Measurements from ENCODE around the gene ANKS1B. TPM values are rescaled to one million over a fixed set of nuclear protein-coding genes. Genes with fewer than 3 reads are reported as not detected.
A peak's percentile ranks its signal among the peaks of the same experiment; 100 is the strongest.

ANKS1B gene
- total RNA-seq, 1 experiment from 2014 or later, result 0.54 TPM

DNA sequence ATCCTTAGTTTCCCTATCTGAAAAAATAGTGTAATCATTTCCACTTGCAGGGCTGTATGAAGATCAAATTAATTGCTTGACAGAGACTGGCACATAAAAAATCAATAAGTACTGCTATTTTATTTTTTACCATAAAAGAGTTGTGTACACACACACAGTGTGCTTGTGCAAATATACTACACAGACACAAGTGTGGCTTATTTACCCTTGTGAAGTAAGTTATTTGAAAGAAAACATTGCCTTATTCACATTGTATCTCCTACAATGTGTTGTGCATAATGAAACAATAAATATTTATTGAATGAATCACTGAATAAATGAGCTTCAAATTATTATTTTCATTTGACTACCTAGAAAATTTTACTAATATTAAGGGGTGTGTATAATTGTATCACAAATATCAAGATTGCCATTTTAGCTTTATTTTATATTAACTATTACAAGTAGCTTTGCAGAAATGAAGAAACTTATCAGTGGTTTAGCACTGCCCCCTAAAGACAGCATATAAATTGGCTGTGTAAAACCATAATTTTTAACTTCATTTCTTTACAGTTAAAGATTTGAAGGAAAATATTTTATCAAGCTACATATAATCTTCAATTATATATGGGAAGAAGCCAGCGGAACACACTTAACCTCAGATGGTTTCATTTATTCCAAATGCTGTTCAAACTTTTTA is 325.9 kb downstream of the ANKS1B start:
- no TSS peak for BruUV-seq (replicated peaks)
- Histone ChIP-seq H3K27me3 (ENCODE audit: insufficient read depth, low read length) (0 out of 2 replicates have a peak, but pooled peaks cover 12% of the 10 kb centered on the region), H3K4me2 (ENCODE audit: low read length) (no peak overlapping the region), H3K27ac (ENCODE audit: low read depth, low read length) (no peak overlapping the region), H3K9me2 (ENCODE audit: insufficient read depth) (no peaks in the 10 kb centered on the region), H3K9ac (ENCODE audit: low read length) (no peak overlapping the region), H3K79me2 (ENCODE audit: insufficient read depth, low read length) (no peaks in the 10 kb centered on the region), H3K9me3 (ENCODE audit: control insufficient read depth in 1 of 2, insufficient read depth in 1 of 2, low read depth in 1 of 2, low read length in 2 of 2) (no peaks in the 10 kb centered on the region), H4K20me1 (ENCODE audit: insufficient read depth) (no peaks in the 10 kb centered on the region), H3K4me1 (ENCODE audit: control insufficient read depth in 1 of 2, insufficient read depth in 2 of 2, low read length in 2 of 2) (no peaks in the 10 kb centered on the region), H3K36me3 (ENCODE audit: control insufficient read depth in 1 of 2, insufficient read depth in 2 of 2, low read length in 2 of 2) (no peaks in the 10 kb centered on the region), H2AFZ (ENCODE audit: low read depth, low read length, poor library complexity, severe bottlenecking) (no peak overlapping the region), H3K4me3 (replicated peaks in 1 of 2; ENCODE audit: low read depth in 1 of 2, low read length in 2 of 2) (no peak overlapping the region)
- POLR2A ChIA-PET, result no interaction called here
- RAD21 ChIA-PET (ENCODE audit: low non-redundant PET in 1 of 2, low total read pairs in 2 of 2, uncharacterized antibody in 2 of 2, unreplicated experiment in 2 of 2), result interaction anchor here in 1 of 2 experiments (1.2 kb wide), 2 partner anchors 272 to 615 kb away, joined by 3 to 5 read pairs; no protein-coding TSS in a partner anchor
- DNase-seq (ENCODE audit: low read depth, low spot score) (peak; percentile 4), ATAC-seq (no peak)
- intact Hi-C loops (cut with micrococcal nuclease), result loop anchor here (2.0 kb wide), 2 partner anchors 268 to 616 kb away; no protein-coding TSS in a partner anchor
- CTCF ChIA-PET, result interaction anchor here (0.6 to 4.2 kb wide), 6 partner anchors 268 to 616 kb away, joined by 3 to 40 read pairs (median 6); no protein-coding TSS in a partner anchor
- TF ChIP-seq CBX3 (IDR thresholded peaks at IDR 0.05; ENCODE audit: low read depth) (no peak), RAD21 (IDR thresholded peaks at IDR 0.05; ENCODE audit: low read depth) (peak; percentile 56), YY1 (IDR thresholded peaks at IDR 0.05; ENCODE audit: extremely low read depth, insufficient replicate concordance, low read depth, low read length) (no peak), SP1 (IDR thresholded peaks at IDR 0.05; ENCODE audit: low read depth) (no peak), SRF (IDR thresholded peaks at IDR 0.05; ENCODE audit: low read depth) (no peak), EZH2phosphoT487 (IDR thresholded peaks at IDR 0.05; ENCODE audit: borderline replicate concordance) (no peak), POLR2AphosphoS5 (IDR thresholded peaks at IDR 0.05; ENCODE audit: low read depth, low read length) (no peak), POLR2A (IDR thresholded peaks at IDR 0.05; ENCODE audit: borderline replicate concordance, extremely low read depth, insufficient read depth, insufficient read length) (no peak), EGR1 (IDR thresholded peaks at IDR 0.05; ENCODE audit: low read depth) (no peak), TCF7L2 (IDR thresholded peaks at IDR 0.05; ENCODE audit: borderline replicate concordance, extremely low read depth, insufficient read depth, insufficient read length) (no peak), EZH2 (IDR thresholded peaks at IDR 0.05) (no peak), FOSL1 (IDR thresholded peaks at IDR 0.05; ENCODE audit: low read depth) (no peak), JUND (IDR thresholded peaks at IDR 0.05) (no peak)
- TF ChIP-seq, protein P1, sequence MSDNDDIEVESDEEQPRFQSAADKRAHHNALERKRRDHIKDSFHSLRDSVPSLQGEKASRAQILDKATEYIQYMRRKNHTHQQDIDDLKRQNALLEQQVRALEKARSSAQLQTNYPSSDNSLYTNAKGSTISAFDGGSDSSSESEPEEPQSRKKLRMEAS (IDR thresholded peaks at IDR 0.05), result no peak
- TF ChIP-seq, protein P2, sequence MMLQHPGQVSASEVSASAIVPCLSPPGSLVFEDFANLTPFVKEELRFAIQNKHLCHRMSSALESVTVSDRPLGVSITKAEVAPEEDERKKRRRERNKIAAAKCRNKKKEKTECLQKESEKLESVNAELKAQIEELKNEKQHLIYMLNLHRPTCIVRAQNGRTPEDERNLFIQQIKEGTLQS (IDR thresholded peaks at IDR 0.05), result no peak
- TF ChIP-seq, protein P3, sequence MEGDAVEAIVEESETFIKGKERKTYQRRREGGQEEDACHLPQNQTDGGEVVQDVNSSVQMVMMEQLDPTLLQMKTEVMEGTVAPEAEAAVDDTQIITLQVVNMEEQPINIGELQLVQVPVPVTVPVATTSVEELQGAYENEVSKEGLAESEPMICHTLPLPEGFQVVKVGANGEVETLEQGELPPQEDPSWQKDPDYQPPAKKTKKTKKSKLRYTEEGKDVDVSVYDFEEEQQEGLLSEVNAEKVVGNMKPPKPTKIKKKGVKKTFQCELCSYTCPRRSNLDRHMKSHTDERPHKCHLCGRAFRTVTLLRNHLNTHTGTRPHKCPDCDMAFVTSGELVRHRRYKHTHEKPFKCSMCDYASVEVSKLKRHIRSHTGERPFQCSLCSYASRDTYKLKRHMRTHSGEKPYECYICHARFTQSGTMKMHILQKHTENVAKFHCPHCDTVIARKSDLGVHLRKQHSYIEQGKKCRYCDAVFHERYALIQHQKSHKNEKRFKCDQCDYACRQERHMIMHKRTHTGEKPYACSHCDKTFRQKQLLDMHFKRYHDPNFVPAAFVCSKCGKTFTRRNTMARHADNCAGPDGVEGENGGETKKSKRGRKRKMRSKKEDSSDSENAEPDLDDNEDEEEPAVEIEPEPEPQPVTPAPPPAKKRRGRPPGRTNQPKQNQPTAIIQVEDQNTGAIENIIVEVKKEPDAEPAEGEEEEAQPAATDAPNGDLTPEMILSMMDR (IDR thresholded peaks at IDR 0.05 in 2 of 3, conservative IDR thresholded peaks at IDR 0.05 in 1 of 3; ENCODE audit: borderline replicate concordance in 1 of 3, insufficient read depth in 1 of 3, low read depth in 2 of 3, low read length in 2 of 3), result peak; percentile 20 to 43 (median 30); a peak in 2 of 6 replicates
- TF ChIP-seq, protein P4, sequence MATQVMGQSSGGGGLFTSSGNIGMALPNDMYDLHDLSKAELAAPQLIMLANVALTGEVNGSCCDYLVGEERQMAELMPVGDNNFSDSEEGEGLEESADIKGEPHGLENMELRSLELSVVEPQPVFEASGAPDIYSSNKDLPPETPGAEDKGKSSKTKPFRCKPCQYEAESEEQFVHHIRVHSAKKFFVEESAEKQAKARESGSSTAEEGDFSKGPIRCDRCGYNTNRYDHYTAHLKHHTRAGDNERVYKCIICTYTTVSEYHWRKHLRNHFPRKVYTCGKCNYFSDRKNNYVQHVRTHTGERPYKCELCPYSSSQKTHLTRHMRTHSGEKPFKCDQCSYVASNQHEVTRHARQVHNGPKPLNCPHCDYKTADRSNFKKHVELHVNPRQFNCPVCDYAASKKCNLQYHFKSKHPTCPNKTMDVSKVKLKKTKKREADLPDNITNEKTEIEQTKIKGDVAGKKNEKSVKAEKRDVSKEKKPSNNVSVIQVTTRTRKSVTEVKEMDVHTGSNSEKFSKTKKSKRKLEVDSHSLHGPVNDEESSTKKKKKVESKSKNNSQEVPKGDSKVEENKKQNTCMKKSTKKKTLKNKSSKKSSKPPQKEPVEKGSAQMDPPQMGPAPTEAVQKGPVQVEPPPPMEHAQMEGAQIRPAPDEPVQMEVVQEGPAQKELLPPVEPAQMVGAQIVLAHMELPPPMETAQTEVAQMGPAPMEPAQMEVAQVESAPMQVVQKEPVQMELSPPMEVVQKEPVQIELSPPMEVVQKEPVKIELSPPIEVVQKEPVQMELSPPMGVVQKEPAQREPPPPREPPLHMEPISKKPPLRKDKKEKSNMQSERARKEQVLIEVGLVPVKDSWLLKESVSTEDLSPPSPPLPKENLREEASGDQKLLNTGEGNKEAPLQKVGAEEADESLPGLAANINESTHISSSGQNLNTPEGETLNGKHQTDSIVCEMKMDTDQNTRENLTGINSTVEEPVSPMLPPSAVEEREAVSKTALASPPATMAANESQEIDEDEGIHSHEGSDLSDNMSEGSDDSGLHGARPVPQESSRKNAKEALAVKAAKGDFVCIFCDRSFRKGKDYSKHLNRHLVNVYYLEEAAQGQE (IDR thresholded peaks at IDR 0.05; ENCODE audit: low read depth), result no peak

Data from HCT116 (cell line).